Activated CD4-positive, alpha-beta T cell treated with anti-CD3 and anti-CD28 coated beads for 1 hour (primary cell): ENCODE data around the gene KCNK15.
A peak's percentile ranks its signal among the peaks of the same experiment; 100 is the strongest.
"Not testable (repeated sequence)": the region's sequence is repeated elsewhere in the genome, so short reads cannot be mapped to it uniquely, and the experiment has no call there.

Experiments used
- DNase-seq: peaks from one replicate; pipeline ENCODE4 v3.0.0-alpha.2; 2020

The KCNK15 gene

GRCh38 chr20:44745598-44746366 lies at the start of gene KCNK15:
Gene KCNK15 (plus strand): TSS chr20:44745865. CDS start chr20:44745911, 46 bp downstream.
- DNase-seq = peak; percentile 14

GRCh38 chr20:44696315-44696714 lies 49.4 kb upstream of the KCNK15 start:
- DNase-seq = no peak

GRCh38 chr20:44697041-44697440 lies 48.6 kb upstream of the KCNK15 start:
- DNase-seq = not testable (repeated sequence)

GRCh38 chr20:44698351-44698750 lies 47.3 kb upstream of the KCNK15 start:
- no peak for DNase-seq

GRCh38 chr20:44700306-44700705 lies 45.4 kb upstream of the KCNK15 start:
- no peak for DNase-seq

GRCh38 chr20:44701118-44701857 lies 44.4 kb upstream of the KCNK15 start:
- no peak for DNase-seq

GRCh38 chr20:44701858-44702256 lies 43.8 kb upstream of the KCNK15 start:
- no peak for DNase-seq

GRCh38 chr20:44702776-44703175 lies 42.9 kb upstream of the KCNK15 start:
- no peak for DNase-seq

GRCh38 chr20:44703183-44703925 lies 42.3 kb upstream of the KCNK15 start:
- no peak for DNase-seq

- no peak for DNase-seq
Observed at GRCh38 chr20:44703956-44704488, 41.6 kb upstream of the KCNK15 start.

- DNase-seq = no peak
Observed at GRCh38 chr20:44704551-44704971, 41.1 kb upstream of the KCNK15 start.

GRCh38 chr20:44705364-44706094 lies 40.1 kb upstream of the KCNK15 start:
- no peak for DNase-seq

- no peak for DNase-seq
Observed at GRCh38 chr20:44706301-44707017, 39.2 kb upstream of the KCNK15 start.

- DNase-seq = no peak
Observed at GRCh38 chr20:44707018-44707579, 38.6 kb upstream of the KCNK15 start.

GRCh38 chr20:44709380-44709779 lies 36.3 kb upstream of the KCNK15 start:
- no peak for DNase-seq

- DNase-seq = no peak
Observed at GRCh38 chr20:44709797-44710196, 35.9 kb upstream of the KCNK15 start.

- no peak for DNase-seq
Observed at GRCh38 chr20:44711237-44711636, 34.4 kb upstream of the KCNK15 start.

GRCh38 chr20:44714102-44714700 lies 31.5 kb upstream of the KCNK15 start:
- no peak for DNase-seq

GRCh38 chr20:44714701-44715498 lies 30.8 kb upstream of the KCNK15 start, which contains the start of gene CCN5:
Gene CCN5 (plus strand): TSS chr20:44715369. CDS start chr20:44715391, 22 bp downstream.
- DNase-seq = no peak
